Mononuclear cell (primary cell): ENCODE measurements around the gene PPP4R1. TPM values are rescaled to one million over a fixed set of nuclear protein-coding genes. Genes with fewer than 3 reads are reported as not detected.
A peak's percentile ranks its signal among the peaks of the same experiment; 100 is the strongest.
"Not testable (repeated sequence)": the region's sequence is repeated elsewhere in the genome, so short reads cannot be mapped to it uniquely, and the experiment has no call there.

Experiments used
- H3K27me3 ChIP-seq: 2 replicates; pipeline ENCODE4 v1.6.0; 2011; ENCODE audit warnings: low read length, control low read depth; ENCODE audit not compliant: insufficient read depth
- H3K4me1 ChIP-seq: 2 replicates; pipeline ENCODE4 v1.5.1; 2011; ENCODE audit warnings: mild to moderate bottlenecking, low read length, control low read depth; ENCODE audit not compliant: insufficient read depth
- H3K4me3 ChIP-seq: 2 replicates; pipeline ENCODE4 v1.5.1; 2011; ENCODE audit warnings: mild to moderate bottlenecking, low read length, moderate library complexity
- H3K9me3 ChIP-seq: 2 replicates; pipeline ENCODE4 v1.5.1; 2011; ENCODE audit warnings: low read depth, mild to moderate bottlenecking, control low read depth, low read length
- total RNA-seq: library from RNA; depleted of rRNA; stranded (reverse); fragments of >200 nt; gene quantifications from one replicate; pipeline ENCODE4 v1.2.3, GENCODE V29; 2012

Gene PPP4R1
- total RNA-seq = 104 TPM

GRCh38 chr18:9614401-9615279 lies at the start of gene PPP4R1:
PPP4R1 (minus strand) TSS chr18:9614559; CDS start chr18:9614484, 75 bp downstream.
- H3K4me3 ChIP-seq = peak within 1 kb of the TSS; percentile 63
- peaks cover 38% of the 10 kb centered on the region for H3K4me1 ChIP-seq
- no peaks in the 10 kb centered on the region for H3K9me3 ChIP-seq
- no peaks in the 10 kb centered on the region for H3K27me3 ChIP-seq

- no peaks in the 10 kb centered on the region for H3K27me3 ChIP-seq
- H3K9me3 ChIP-seq = no peaks in the 10 kb centered on the region
- H3K4me3 ChIP-seq = no peak overlapping the region
- H3K4me1 ChIP-seq = no peaks in the 10 kb centered on the region
These were observed 49.0 kb upstream of the PPP4R1 start for GRCh38 chr18:9663377-9663776.

- Histone ChIP-seq H3K4me1 (no peaks in the 10 kb centered on the region), H3K4me3 (no peak overlapping the region), H3K9me3 (no peaks in the 10 kb centered on the region), H3K27me3 (no peaks in the 10 kb centered on the region)
These were observed 47.2 kb upstream of the PPP4R1 start for GRCh38 chr18:9661564-9661963.

GRCh38 chr18:9659499-9660375 lies 45.4 kb upstream of the PPP4R1 start:
- no peaks in the 10 kb centered on the region for H3K27me3 ChIP-seq
- no peak overlapping the region for H3K4me3 ChIP-seq
- H3K4me1 ChIP-seq = no peaks in the 10 kb centered on the region
- H3K9me3 ChIP-seq = no peaks in the 10 kb centered on the region

- H3K27me3 ChIP-seq = no peaks in the 10 kb centered on the region
- no peaks in the 10 kb centered on the region for H3K9me3 ChIP-seq
- H3K4me3 ChIP-seq = no peak overlapping the region
- H3K4me1 ChIP-seq = no peaks in the 10 kb centered on the region
These were observed 43.8 kb upstream of the PPP4R1 start for GRCh38 chr18:9658087-9658641.

GRCh38 chr18:9655232-9655767 lies 40.9 kb upstream of the PPP4R1 start:
- H3K27me3 ChIP-seq = no peaks in the 10 kb centered on the region
- H3K9me3 ChIP-seq = no peaks in the 10 kb centered on the region
- no peak overlapping the region for H3K4me3 ChIP-seq
- H3K4me1 ChIP-seq = no peaks in the 10 kb centered on the region

GRCh38 chr18:9653390-9653789 lies 39.0 kb upstream of the PPP4R1 start:
- H3K4me1 ChIP-seq = peaks cover 6% of the 10 kb centered on the region
- H3K27me3 ChIP-seq = no peaks in the 10 kb centered on the region
- no peaks in the 10 kb centered on the region for H3K9me3 ChIP-seq
- H3K4me3 ChIP-seq = no peak overlapping the region

- Histone ChIP-seq H3K4me1 (peaks cover 23% of the 10 kb centered on the region), H3K4me3 (no peak overlapping the region), H3K9me3 (no peaks in the 10 kb centered on the region), H3K27me3 (no peaks in the 10 kb centered on the region)
These were observed 34.8 kb upstream of the PPP4R1 start for GRCh38 chr18:9649164-9649540.

- H3K4me1 ChIP-seq = peaks cover 23% of the 10 kb centered on the region
- no peak overlapping the region for H3K4me3 ChIP-seq
- H3K9me3 ChIP-seq = no peaks in the 10 kb centered on the region
- H3K27me3 ChIP-seq = no peaks in the 10 kb centered on the region
These were observed 34.2 kb upstream of the PPP4R1 start for GRCh38 chr18:9648431-9649163.

- H3K4me3 ChIP-seq = no peak overlapping the region
- no peaks in the 10 kb centered on the region for H3K9me3 ChIP-seq
- no peaks in the 10 kb centered on the region for H3K27me3 ChIP-seq
- peaks cover 23% of the 10 kb centered on the region for H3K4me1 ChIP-seq
These were observed 33.4 kb upstream of the PPP4R1 start for GRCh38 chr18:9647496-9648323.

GRCh38 chr18:9643549-9643948 lies 29.2 kb upstream of the PPP4R1 start:
- Histone ChIP-seq H3K27me3 (no peaks in the 10 kb centered on the region), H3K4me1 (peaks cover 19% of the 10 kb centered on the region), H3K9me3 (no peaks in the 10 kb centered on the region), H3K4me3 (no peak overlapping the region)

- Histone ChIP-seq H3K4me1 (peaks cover 13% of the 10 kb centered on the region), H3K4me3 (no peak overlapping the region), H3K9me3 (no peaks in the 10 kb centered on the region), H3K27me3 (no peaks in the 10 kb centered on the region)
These were observed 28.6 kb upstream of the PPP4R1 start for GRCh38 chr18:9642799-9643462.

- H3K27me3 ChIP-seq, H3K9me3 ChIP-seq, H3K4me3 ChIP-seq, H3K4me1 ChIP-seq: not testable (repeated sequence)
These were observed 26.7 kb upstream of the PPP4R1 start for GRCh38 chr18:9641081-9641480.
